IMR-90 (cell line): ENCODE data around the gene NALCN. TPM values are rescaled to one million over a fixed set of nuclear protein-coding genes. Genes with fewer than 3 reads are reported as not detected.

Experiments
- ATAC-seq: fragments of 200-7000 bp; cut with Tn5 transposase; 2 replicates; pipeline ENCODE4 v1.9.1; 2020; ENCODE audit warnings: low read depth, mild to moderate bottlenecking, moderate library complexity
- BruUV-seq: library from RNA; stranded (reverse); fragments of 400-500 nt; replicated peaks from 2 replicates; lab custom pipeline; 2021; lab: Mats Ljungman, UMichigan
- CTCF ChIA-PET: fragments of 300-600 bp; formaldehyde crosslinking; extraction: SDS; loops from one replicate; lab custom pipeline; 2021; ENCODE audit warnings: antibody characterized with exemption; lab: Yijun Ruan, JAX
- POLR2A ChIA-PET: fragments of 300-600 bp; sonication (Branson Sonifier 250); formaldehyde crosslinking; loops from one replicate; lab custom pipeline; 2022; ENCODE audit warnings: antibody characterized with exemption; ENCODE audit not compliant: unreplicated experiment; lab: Charles Lee
- DNase-seq: peaks from one replicate; pipeline ENCODE4 v3.0.0; 2013
- H2AFZ ChIP-seq: replicated peaks from 2 replicates; pipeline ENCODE3; 2013; ENCODE audit warnings: low read length, mild to moderate bottlenecking; ENCODE audit not compliant: poor library complexity
- H2AK5ac ChIP-seq: 2 replicates; pipeline ENCODE4 v1.6.1; 2013; ENCODE audit warnings: low read depth, low read length, inconsistent platforms
- H2AK9ac ChIP-seq: replicated peaks from 2 replicates; pipeline ENCODE3; 2013; ENCODE audit warnings: mild to moderate bottlenecking, low read depth, low read length, moderate library complexity; ENCODE audit not compliant: poor library complexity
- H2BK120ac ChIP-seq: 2 replicates; pipeline ENCODE4 v1.6.1; 2013; ENCODE audit warnings: low read depth, low read length, inconsistent platforms
- H2BK15ac ChIP-seq: 3 replicates; pipeline ENCODE4 v1.6.1; 2013; ENCODE audit warnings: low read depth, low read length, inconsistent platforms
- H2BK20ac ChIP-seq: 2 replicates; pipeline ENCODE4 v1.6.1; 2013; ENCODE audit warnings: low read depth, mild to moderate bottlenecking, inconsistent platforms, low read length, moderate library complexity
- H2BK5ac ChIP-seq: 2 replicates; pipeline ENCODE4 v1.6.1; 2013; ENCODE audit warnings: mild to moderate bottlenecking, low read depth, low read length, inconsistent platforms; ENCODE audit not compliant: poor library complexity, severe bottlenecking
- H3K14ac ChIP-seq: replicated peaks from 2 replicates; pipeline ENCODE4 v1.6.1; 2013; ENCODE audit warnings: low read depth, low read length, inconsistent platforms
- H3K18ac ChIP-seq: 2 replicates; pipeline ENCODE4 v1.6.1; 2013; ENCODE audit warnings: low read depth, low read length, control low read depth
- H3K23ac ChIP-seq: 2 replicates; pipeline ENCODE4 v1.6.1; 2013; ENCODE audit warnings: low read depth, low read length, inconsistent platforms
- H3K27ac ChIP-seq: 2 replicates; pipeline ENCODE4 v1.5.1; 2013; ENCODE audit warnings: mild to moderate bottlenecking, control low read depth, low read length; ENCODE audit not compliant: insufficient read depth
- H3K27me3 ChIP-seq: 2 replicates; pipeline ENCODE4 v1.6.1; 2013; ENCODE audit warnings: low read length; ENCODE audit not compliant: control insufficient read depth, insufficient read depth
- H3K36me3 ChIP-seq: 2 replicates; pipeline ENCODE4 v1.6.1; 2013; ENCODE audit warnings: low read length, mixed read lengths; ENCODE audit not compliant: control insufficient read depth, insufficient read depth
- H3K4ac ChIP-seq: 2 replicates; pipeline ENCODE4 v1.6.1; 2013; ENCODE audit warnings: low read depth, low read length, inconsistent platforms
- H3K4me1 ChIP-seq: 2 replicates; pipeline ENCODE4 v1.6.1; 2013; ENCODE audit warnings: low read length, mixed read lengths; ENCODE audit not compliant: control insufficient read depth, insufficient read depth
- H3K4me2 ChIP-seq: 2 replicates; pipeline ENCODE4 v1.6.1; 2013; ENCODE audit warnings: low read depth, mild to moderate bottlenecking, control low read depth, low read length, moderate library complexity
- H3K4me3 ChIP-seq: 2 replicates; pipeline ENCODE4 v1.5.1; 2013; ENCODE audit warnings: low read depth, mild to moderate bottlenecking, control low read depth, low read length, moderate library complexity; ENCODE audit not compliant: insufficient read depth
- H3K56ac ChIP-seq: 2 replicates; pipeline ENCODE4 v1.6.1; 2013; ENCODE audit warnings: low read length, inconsistent platforms; ENCODE audit not compliant: insufficient read depth; ENCODE audit errors: extremely low read depth
- H3K79me1 ChIP-seq, 2 experiments: 2 replicates each; pipeline ENCODE4 v1.6.1; 2013; ENCODE audit warnings: low read length in 2 of 2, inconsistent platforms in 1 of 2, low read depth in 1 of 2
- H3K9ac ChIP-seq: 2 replicates; pipeline ENCODE4 v1.6.1; 2013; ENCODE audit warnings: low read depth, low read length, control low read depth
- H3K9me1 ChIP-seq: 2 replicates; pipeline ENCODE4 v1.6.1; 2013; ENCODE audit warnings: low read length, inconsistent platforms; ENCODE audit not compliant: insufficient read depth
- H3K9me3 ChIP-seq: 2 replicates; pipeline ENCODE4 v1.6.1; 2013; ENCODE audit warnings: low read length; ENCODE audit not compliant: control insufficient read depth, insufficient read depth
- H4K20me1 ChIP-seq: 2 replicates; pipeline ENCODE4 v1.6.1; 2013; ENCODE audit warnings: low read length, inconsistent platforms; ENCODE audit not compliant: insufficient read depth
- H4K5ac ChIP-seq: 2 replicates; pipeline ENCODE4 v1.6.1; 2013; ENCODE audit warnings: mild to moderate bottlenecking, low read depth, low read length, control low read depth
- H4K8ac ChIP-seq, 2 experiments: 2 replicates each; pipeline ENCODE4 v1.6.1; 2013; ENCODE audit warnings: low read depth in 2 of 2, low read length in 2 of 2, control low read depth in 1 of 2, inconsistent platforms in 1 of 2
- H4K91ac ChIP-seq: 2 replicates; pipeline ENCODE4 v1.6.1; 2013; ENCODE audit warnings: low read depth, low read length, inconsistent platforms; ENCODE audit not compliant: insufficient read depth
- BHLHE40 ChIP-seq: fragments of 150-350 bp; IDR thresholded peaks from 2 replicates; pipeline ENCODE4 v1.6.1; 2016; ENCODE audit warnings: mild to moderate bottlenecking, low read depth, low read length
- CHD1 ChIP-seq: IDR thresholded peaks from 2 replicates; pipeline ENCODE4 v1.6.1; 2012; ENCODE audit warnings: low read depth, low read length, improper control_type of control experiment
- MAZ ChIP-seq: IDR thresholded peaks from 2 replicates; pipeline ENCODE4 v1.6.1; 2012; ENCODE audit warnings: low read depth, mild to moderate bottlenecking, low read length, improper control_type of control experiment, moderate library complexity, borderline replicate concordance
- MXI1 ChIP-seq: IDR thresholded peaks from 2 replicates; pipeline ENCODE4 v1.6.1; 2012; ENCODE audit warnings: low read depth, mild to moderate bottlenecking, low read length, moderate library complexity, borderline replicate concordance
- NFE2L2 ChIP-seq: fragments of 150-350 bp; IDR thresholded peaks from 2 replicates; pipeline ENCODE4 v1.6.1; 2016; ENCODE audit warnings: low read depth, mild to moderate bottlenecking, low read length
- WGBS, 2 experiments: methylation state at CpG; one replicate each; pipeline versions ENCODE4 v1.1.5 to v1.1.7; 2013; ENCODE audit warnings: missing lambda C conversion rate in 2 of 2; ENCODE audit not compliant: insufficient read length in 1 of 2; ENCODE audit errors: extremely low coverage in 2 of 2; 5-methylcytosine and 5-hydroxymethylcytosine counted together
- dilution Hi-C: fragments of 300-500 bp; cut with HindIII; formaldehyde crosslinking; loops from one replicate; pipeline ENCODE4 v1.14.3; 2018; ENCODE audit warnings: low sequenced_read_pairs; ENCODE audit not compliant: unreplicated experiment
- in situ Hi-C: fragments of 300-500 bp; cut with MboI; formaldehyde crosslinking; loops from 3 replicates; pipeline ENCODE4 v1.14.3; 2019; ENCODE audit warnings: low sequenced_read_pairs, inconsistent platforms, mixed read lengths
- intact Hi-C: fragments of 100-400 bp; cut with micrococcal nuclease; formaldehyde crosslinking; loops from 2 replicates; pipeline ENCODE4 v1.10.0; 2022
- polyA plus RNA-seq, 3 experiments: library from polyadenylated mRNA; depleted of rRNA; stranded (reverse); fragments of >200 nt; gene quantifications; 2 replicates each; pipeline ENCODE4 v1.2.3, GENCODE V29; 2012; ENCODE audit warnings: low replicate concordance in 1 of 3
- total RNA-seq: library from RNA; depleted of rRNA; stranded (reverse); fragments of >200 nt; gene quantifications from 2 replicates; pipeline ENCODE4 v1.2.3, GENCODE V29; 2012
- TF ChIP-seq, protein P1 (sequence below): fragments of 150-350 bp; IDR thresholded peaks from 2 replicates; pipeline ENCODE4 v1.6.1; 2017; ENCODE audit warnings: mild to moderate bottlenecking, antibody characterized with exemption, low read length, low read depth
- TF ChIP-seq, protein P2 (sequence below): conservative IDR thresholded peaks from 2 replicates; pipeline ENCODE4 v1.5.1; 2012; ENCODE audit warnings: mild to moderate bottlenecking, low read depth, low read length, improper control_type of control experiment

NALCN gene
- total and polyA plus RNA-seq, 2 of the 4 experiments (the other 2 are of a cell fraction), result 2.9 to 4.8 TPM

DNA sequence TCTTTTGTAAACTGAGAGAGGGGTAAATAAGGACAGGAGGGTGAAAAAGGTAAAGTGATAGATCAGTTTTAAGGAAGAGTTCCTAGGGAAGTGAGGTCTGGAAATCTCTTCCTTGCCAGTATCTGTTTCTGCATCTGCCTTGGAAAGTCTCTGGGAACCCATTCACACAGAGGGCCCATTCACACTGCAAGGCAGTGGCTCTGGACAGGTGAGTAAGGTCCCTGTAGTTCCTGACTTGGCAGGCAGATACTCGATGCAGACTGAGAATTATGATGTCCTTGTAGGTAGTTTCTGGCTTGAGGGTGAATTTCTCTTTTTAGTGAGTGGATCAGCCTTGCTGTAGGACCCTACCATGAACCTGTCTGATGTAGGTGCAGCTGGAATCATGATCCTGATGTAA, 293.3 kb downstream of the NALCN start:
- no peak overlapping the region for H3K4me3 ChIP-seq
- H3K18ac ChIP-seq, result no peak overlapping the region
- no peaks in the 10 kb centered on the region for H4K20me1 ChIP-seq
- H2AK9ac ChIP-seq, result no peak overlapping the region
- no peak overlapping the region for H3K23ac ChIP-seq
- dilution Hi-C loops (no loop called here), intact Hi-C loops (no loop called here), in situ Hi-C loops (loop anchor here (10.0 to 25.0 kb wide), 3 partner anchors 408 to 1461 kb away; no protein-coding TSS in a partner anchor)
- no peaks in the 10 kb centered on the region for H3K4me1 ChIP-seq
- WGBS, 2 experiments, result no CpG with 5 or more reads among the region's 1 CpG
- no peak for ATAC-seq
- H2BK5ac ChIP-seq, result no peak overlapping the region
- no peak overlapping the region for H2AFZ ChIP-seq
- H3K9ac ChIP-seq, result no peak overlapping the region
- H3K27ac ChIP-seq, result no peak overlapping the region
- CTCF ChIA-PET, result interaction anchor here (1.2 kb wide), 1 partner anchor 400 kb away, joined by 3 read pairs; no protein-coding TSS in a partner anchor
- no peak overlapping the region for H3K14ac ChIP-seq
- H2BK120ac ChIP-seq, result no peak overlapping the region
- H3K56ac ChIP-seq, result no peak overlapping the region
- H3K4me2 ChIP-seq, result no peak overlapping the region
- H3K9me1 ChIP-seq, result no peaks in the 10 kb centered on the region
- no peak overlapping the region for H2BK20ac ChIP-seq
- no peaks in the 10 kb centered on the region for H3K36me3 ChIP-seq
- no TSS peak for BruUV-seq
- no peak overlapping the region for H3K4ac ChIP-seq
- H2BK15ac ChIP-seq, result no peak overlapping the region
- H4K91ac ChIP-seq, result no peak overlapping the region
- no peaks in the 10 kb centered on the region for H3K9me3 ChIP-seq
- H3K79me1 ChIP-seq, result no peaks in the 10 kb centered on the region
- H4K5ac ChIP-seq, result no peak overlapping the region
- no peak for DNase-seq
- H2AK5ac ChIP-seq, result no peak overlapping the region
- POLR2A ChIA-PET, result no interaction called here
- H3K27me3 ChIP-seq, result no peaks in the 10 kb centered on the region
- no peak for TF ChIP-seq MAZ
- TF ChIP-seq CHD1, result no peak
- no peak for TF ChIP-seq NFE2L2
- TF ChIP-seq, protein P1, sequence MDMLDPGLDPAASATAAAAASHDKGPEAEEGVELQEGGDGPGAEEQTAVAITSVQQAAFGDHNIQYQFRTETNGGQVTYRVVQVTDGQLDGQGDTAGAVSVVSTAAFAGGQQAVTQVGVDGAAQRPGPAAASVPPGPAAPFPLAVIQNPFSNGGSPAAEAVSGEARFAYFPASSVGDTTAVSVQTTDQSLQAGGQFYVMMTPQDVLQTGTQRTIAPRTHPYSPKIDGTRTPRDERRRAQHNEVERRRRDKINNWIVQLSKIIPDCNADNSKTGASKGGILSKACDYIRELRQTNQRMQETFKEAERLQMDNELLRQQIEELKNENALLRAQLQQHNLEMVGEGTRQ, result no peak
- no peak for TF ChIP-seq BHLHE40
- TF ChIP-seq, protein P2, sequence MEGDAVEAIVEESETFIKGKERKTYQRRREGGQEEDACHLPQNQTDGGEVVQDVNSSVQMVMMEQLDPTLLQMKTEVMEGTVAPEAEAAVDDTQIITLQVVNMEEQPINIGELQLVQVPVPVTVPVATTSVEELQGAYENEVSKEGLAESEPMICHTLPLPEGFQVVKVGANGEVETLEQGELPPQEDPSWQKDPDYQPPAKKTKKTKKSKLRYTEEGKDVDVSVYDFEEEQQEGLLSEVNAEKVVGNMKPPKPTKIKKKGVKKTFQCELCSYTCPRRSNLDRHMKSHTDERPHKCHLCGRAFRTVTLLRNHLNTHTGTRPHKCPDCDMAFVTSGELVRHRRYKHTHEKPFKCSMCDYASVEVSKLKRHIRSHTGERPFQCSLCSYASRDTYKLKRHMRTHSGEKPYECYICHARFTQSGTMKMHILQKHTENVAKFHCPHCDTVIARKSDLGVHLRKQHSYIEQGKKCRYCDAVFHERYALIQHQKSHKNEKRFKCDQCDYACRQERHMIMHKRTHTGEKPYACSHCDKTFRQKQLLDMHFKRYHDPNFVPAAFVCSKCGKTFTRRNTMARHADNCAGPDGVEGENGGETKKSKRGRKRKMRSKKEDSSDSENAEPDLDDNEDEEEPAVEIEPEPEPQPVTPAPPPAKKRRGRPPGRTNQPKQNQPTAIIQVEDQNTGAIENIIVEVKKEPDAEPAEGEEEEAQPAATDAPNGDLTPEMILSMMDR, result no peak
- no peak for TF ChIP-seq MXI1
- H4K8ac ChIP-seq, result no peak overlapping the region
